WTC11 (cell line): ENCODE data around the gene FNIP1. TPM values are rescaled to one million over a fixed set of nuclear protein-coding genes. Genes with fewer than 3 reads are reported as not detected.

Source experiments
- ATAC-seq: fragments of 200-7000 bp; cut with Tn5 transposase; 2 replicates; pipeline ENCODE4 v1.10.0; 2021; ENCODE audit warnings: mild to moderate bottlenecking, moderate library complexity
- CTCF ChIA-PET: fragments of 300-600 bp; sonication (Branson Sonifier 250); formaldehyde crosslinking; loops from one replicate; lab custom pipeline; 2021; ENCODE audit warnings: antibody characterized with exemption; lab: Charles Lee
- POLR2A ChIA-PET: fragments of 350-600 bp; sonication (Branson Sonifier 250); formaldehyde crosslinking; loops from one replicate; lab custom pipeline; 2021; ENCODE audit warnings: antibody characterized with exemption; lab: Charles Lee
- DNase-seq: peaks from one replicate; pipeline ENCODE4 v3.0.0; 2021; ENCODE audit warnings: low spot score
- H3K27ac Mint-ChIP-seq: 2 replicates; pipeline ENCODE4 v1.8.0; 2021; ENCODE audit warnings: mixed read lengths
- H3K27me3 Mint-ChIP-seq: 2 replicates; pipeline ENCODE4 v1.8.0; 2021; ENCODE audit warnings: low read depth, mild to moderate bottlenecking, moderate library complexity, mixed read lengths
- H3K36me3 Mint-ChIP-seq: 2 replicates; pipeline ENCODE4 v1.8.0; 2021; ENCODE audit warnings: mixed read lengths
- H3K4me1 Mint-ChIP-seq: 2 replicates; pipeline ENCODE4 v1.8.0; 2022; ENCODE audit warnings: mixed read lengths
- H3K4me3 Mint-ChIP-seq: 2 replicates; pipeline ENCODE4 v1.8.0; 2021; ENCODE audit warnings: mild to moderate bottlenecking, moderate library complexity, mixed read lengths
- H3K9me3 Mint-ChIP-seq: 2 replicates; pipeline ENCODE4 v1.8.0; 2021; ENCODE audit warnings: mixed read lengths
- E2F4 ChIP-seq: sonication (generic); formaldehyde crosslinking; IDR thresholded peaks from 2 replicates; pipeline ENCODE4 v1.8.1; 2022; ENCODE audit warnings: low read depth, mild to moderate bottlenecking, moderate library complexity, missing genetic modification reagents, borderline replicate concordance
- ELF4 ChIP-seq: sonication (generic); formaldehyde crosslinking; IDR thresholded peaks from 2 replicates; pipeline ENCODE4 v1.8.1; 2022; ENCODE audit warnings: low read depth, mild to moderate bottlenecking, moderate library complexity, missing genetic modification reagents
- FOXP4 ChIP-seq: sonication (generic); formaldehyde crosslinking; IDR thresholded peaks from 2 replicates; pipeline ENCODE4 v1.8.0; 2022; ENCODE audit warnings: mild to moderate bottlenecking, missing genetic modification reagents
- HMGA2 ChIP-seq: fragments of 250-450 bp; sonication (Bioruptor Pico); IDR thresholded peaks from 2 replicates; pipeline ENCODE4 v1.4.0; 2021; ENCODE audit warnings: mild to moderate bottlenecking, moderate library complexity
- IRF1 ChIP-seq: sonication (generic); formaldehyde crosslinking; IDR thresholded peaks from 2 replicates; pipeline ENCODE4 v1.8.0; 2023; ENCODE audit warnings: missing genetic modification reagents
- MLX ChIP-seq: sonication (generic); formaldehyde crosslinking; IDR thresholded peaks from 2 replicates; pipeline ENCODE4 v1.8.1; 2023; ENCODE audit warnings: mild to moderate bottlenecking, missing genetic modification reagents, moderate library complexity
- SMAD3 ChIP-seq: sonication (generic); formaldehyde crosslinking; IDR thresholded peaks from 2 replicates; pipeline ENCODE4 v1.8.0; 2022; ENCODE audit warnings: missing genetic modification reagents, mild to moderate bottlenecking, borderline replicate concordance
- TEAD1 ChIP-seq: sonication (generic); formaldehyde crosslinking; IDR thresholded peaks from 2 replicates; pipeline ENCODE4 v1.8.0; 2022; ENCODE audit warnings: mild to moderate bottlenecking, missing genetic modification reagents
- TP53 ChIP-seq: sonication (generic); formaldehyde crosslinking; IDR thresholded peaks from 2 replicates; pipeline ENCODE4 v1.8.1; 2023; ENCODE audit warnings: mild to moderate bottlenecking, missing genetic modification reagents
- ZNF317 ChIP-seq: sonication (generic); formaldehyde crosslinking; IDR thresholded peaks from 2 replicates; pipeline ENCODE4 v1.8.1; 2023; ENCODE audit warnings: low read depth, mild to moderate bottlenecking, moderate library complexity, missing genetic modification reagents, borderline replicate concordance
- ZNF532 ChIP-seq: fragments of 250-450 bp; sonication (Bioruptor Pico); IDR thresholded peaks from 2 replicates; pipeline ENCODE4 v1.9.0; 2021; ENCODE audit warnings: mild to moderate bottlenecking, borderline replicate concordance
- ZSCAN18 ChIP-seq: fragments of 250-450 bp; sonication (Bioruptor Pico); IDR thresholded peaks from 2 replicates; pipeline ENCODE4 v2.1.2; 2022; ENCODE audit warnings: mild to moderate bottlenecking, moderate library complexity
- total RNA-seq: library from RNA; stranded (reverse); gene quantifications from 3 replicates; pipeline ENCODE4 v1.2.3, GENCODE V29; 2021

Gene FNIP1
- total RNA-seq, 1 experiment from 2014 or later: 17.2 TPM

- TF ChIP-seq ZSCAN18 (CRISPR knock-in tag) (no peak), IRF1 (CRISPR knock-in tag) (no peak)
These were observed 6.3 kb downstream of the FNIP1 start (continued) for GRCh38 chr5:131790550-131790949.

GRCh38 chr5:131789765-131790164, 7.1 kb downstream of the FNIP1 start:
- Mint-ChIP-seq H3K36me3 (no peaks in the 10 kb centered on the region), H3K27ac (no peak overlapping the region), H3K4me3 (no peak overlapping the region), H3K4me1 (0 out of 2 replicates have a peak, but pooled peaks cover 3% of the 10 kb centered on the region), H3K9me3 (no peaks in the 10 kb centered on the region), H3K27me3 (no peaks in the 10 kb centered on the region)
- CTCF ChIA-PET: no interaction called here
- ATAC-seq: no peak
- POLR2A ChIA-PET: no interaction called here
- DNase-seq: no peak
- TF ChIP-seq ZNF317 (CRISPR knock-in tag): no peak
- TF ChIP-seq HMGA2 (CRISPR knock-in tag): no peak
- TF ChIP-seq TEAD1 (CRISPR knock-in tag): no peak
- no peak for TF ChIP-seq ZNF532 (CRISPR knock-in tag)
- TF ChIP-seq TP53: no peak
- TF ChIP-seq E2F4: no peak
- TF ChIP-seq ELF4: no peak
- no peak for TF ChIP-seq MLX (CRISPR knock-in tag)
- no peak for TF ChIP-seq IRF1 (CRISPR knock-in tag)
- no peak for TF ChIP-seq FOXP4 (CRISPR knock-in tag)
- no peak for TF ChIP-seq SMAD3 (CRISPR knock-in tag)
